ENCODE results near the gene NFKBIL1.

The NFKBIL1 gene

GRCh38 chr6:31533455-31533841, 14.0 kb upstream of the NFKBIL1 start:
- H3K27ac ChIP-seq (replicated peaks), result no peak overlapping the region
- no peak for DNase-seq (ENCODE audit: low read depth in 1 of 2, low spot score in 1 of 2)
- TF ChIP-seq GABPA (IDR thresholded peaks at IDR 0.05; ENCODE audit: low read depth) (no peak), CTCF (IDR thresholded peaks at IDR 0.05; ENCODE audit: insufficient read depth, low read length) (no peak), SPI1 (IDR thresholded peaks at IDR 0.05; ENCODE audit: borderline replicate concordance, low read depth) (no peak), POLR2AphosphoS5 (IDR thresholded peaks at IDR 0.05; ENCODE audit: low read depth) (no peak), REST (IDR thresholded peaks at IDR 0.05; ENCODE audit: insufficient replicate concordance, low read depth) (no peak)
- no peaks in the 10 kb centered on the region for H3K27me3 ChIP-seq (ENCODE audit: insufficient read depth, poor library complexity, severe bottlenecking)
- no peak overlapping the region for H3K4me3 ChIP-seq (replicated peaks; ENCODE audit: insufficient read depth, low read length)

GRCh38 chr6:31534011-31534410, 13.4 kb upstream of the NFKBIL1 start:
- Histone ChIP-seq H3K27ac (replicated peaks) (no peak overlapping the region), H3K4me3 (replicated peaks; ENCODE audit: insufficient read depth, low read length) (no peak overlapping the region), H3K27me3 (ENCODE audit: insufficient read depth, poor library complexity, severe bottlenecking) (no peaks in the 10 kb centered on the region)
- DNase-seq (ENCODE audit: low read depth in 1 of 2, low spot score in 1 of 2), result no peak
- TF ChIP-seq REST (IDR thresholded peaks at IDR 0.05; ENCODE audit: insufficient replicate concordance, low read depth), result no peak
- peak; percentile 10; the same call in 1 of the 2 replicates for TF ChIP-seq POLR2AphosphoS5 (IDR thresholded peaks at IDR 0.05; ENCODE audit: low read depth)

GRCh38 chr6:31534521-31535040, 12.8 kb upstream of the NFKBIL1 start:
- no peaks in the 10 kb centered on the region for H3K27me3 ChIP-seq (ENCODE audit: insufficient read depth, poor library complexity, severe bottlenecking)
- no peak overlapping the region for H3K27ac ChIP-seq (replicated peaks)
- TF ChIP-seq SPI1 (IDR thresholded peaks at IDR 0.05; ENCODE audit: borderline replicate concordance, low read depth), result no peak
- TF ChIP-seq REST (IDR thresholded peaks at IDR 0.05; ENCODE audit: insufficient replicate concordance, low read depth), result no peak
- TF ChIP-seq POLR2AphosphoS5 (IDR thresholded peaks at IDR 0.05; ENCODE audit: low read depth), result no peak
- no peak for TF ChIP-seq CTCF (IDR thresholded peaks at IDR 0.05; ENCODE audit: insufficient read depth, low read length)
- no peak for TF ChIP-seq GABPA (IDR thresholded peaks at IDR 0.05; ENCODE audit: low read depth)
- no peak for DNase-seq (ENCODE audit: low read depth in 1 of 2, low spot score in 1 of 2)
- H3K4me3 ChIP-seq (replicated peaks; ENCODE audit: insufficient read depth, low read length), result no peak overlapping the region
